Head of caudate nucleus (tissue), 42 donors: ENCODE data around the gene CDYL2.
"Not testable (repeated sequence)": the region's sequence is repeated elsewhere in the genome, so short reads cannot be mapped to it uniquely, and the experiment has no call there.

Experiments used
- DNase-seq, 42 donors: peaks; one replicate each; pipeline versions ENCODE4 v3.0.0 to v3.0.0-alpha.2; 2020 to 2021; ENCODE audit warnings: mixed read lengths in 7 of 42
- intact Hi-C: fragments of 100-400 bp; cut with DNase I; formaldehyde crosslinking; loops from one replicate; pipeline ENCODE4 v1.15.0; 2022

Gene CDYL2

DNA sequence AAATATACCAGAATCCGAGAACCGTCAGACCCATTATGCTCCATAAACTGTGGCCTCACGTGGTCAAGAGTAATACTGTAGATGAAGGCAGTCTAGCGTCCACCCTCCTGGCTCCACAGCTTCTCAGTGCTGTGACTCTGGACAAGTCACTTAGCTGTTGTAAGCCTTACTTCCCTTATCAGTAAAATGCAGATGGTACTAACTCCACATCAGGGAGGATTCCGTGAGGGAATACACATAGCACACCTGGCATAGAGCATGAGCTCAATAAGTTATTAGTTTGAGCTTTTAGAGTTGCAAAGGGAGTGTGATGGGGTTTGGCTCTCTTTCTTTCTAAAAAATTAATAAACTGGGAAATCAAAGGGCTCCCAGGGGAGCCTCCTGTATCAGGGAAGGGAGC is 49.9 kb downstream of the CDYL2 start:
- DNase-seq = no peak
- intact Hi-C loops = no loop called here

DNA sequence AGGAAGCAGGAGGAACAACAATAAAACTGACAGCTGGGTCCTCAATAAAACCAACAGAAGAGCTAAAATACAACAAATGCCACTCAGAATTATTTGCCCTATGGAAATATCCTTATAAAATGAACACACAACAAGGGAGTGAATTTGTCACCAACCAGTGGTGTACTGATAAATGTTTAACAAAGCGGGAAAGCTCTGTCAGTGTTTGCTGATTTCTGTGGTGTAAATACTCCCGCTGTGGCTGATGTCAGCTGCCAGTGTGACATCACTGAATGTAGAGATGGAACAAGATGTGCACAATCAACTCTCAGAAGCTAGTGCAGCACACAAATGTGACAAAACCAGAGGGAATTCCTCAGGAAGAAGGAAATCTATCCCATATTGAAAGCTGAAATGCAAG is 51.9 kb downstream of the CDYL2 start:
- intact Hi-C loops = no loop called here
- DNase-seq = no peak

DNA sequence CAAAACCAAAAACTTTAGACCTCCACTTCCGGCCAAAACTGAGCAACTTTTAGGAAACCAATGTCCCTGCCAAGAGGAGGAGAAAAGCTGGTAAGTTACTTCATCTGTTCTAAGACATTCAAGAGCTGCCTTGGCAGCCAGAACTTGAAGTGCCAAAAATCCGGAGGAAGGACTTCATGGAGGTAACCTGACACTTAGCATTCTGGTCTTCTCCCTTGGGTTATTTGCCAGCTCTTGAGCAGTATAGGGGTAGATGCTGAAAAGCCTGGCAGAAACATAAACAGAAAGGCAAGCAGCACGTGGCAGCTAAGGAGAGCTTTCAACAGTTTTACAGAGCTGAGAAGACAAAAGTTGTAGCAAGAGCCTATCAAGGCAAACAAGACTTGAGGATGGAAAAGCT is 53.2 kb downstream of the CDYL2 start:
- no peak for DNase-seq
- intact Hi-C loops = no loop called here

DNA sequence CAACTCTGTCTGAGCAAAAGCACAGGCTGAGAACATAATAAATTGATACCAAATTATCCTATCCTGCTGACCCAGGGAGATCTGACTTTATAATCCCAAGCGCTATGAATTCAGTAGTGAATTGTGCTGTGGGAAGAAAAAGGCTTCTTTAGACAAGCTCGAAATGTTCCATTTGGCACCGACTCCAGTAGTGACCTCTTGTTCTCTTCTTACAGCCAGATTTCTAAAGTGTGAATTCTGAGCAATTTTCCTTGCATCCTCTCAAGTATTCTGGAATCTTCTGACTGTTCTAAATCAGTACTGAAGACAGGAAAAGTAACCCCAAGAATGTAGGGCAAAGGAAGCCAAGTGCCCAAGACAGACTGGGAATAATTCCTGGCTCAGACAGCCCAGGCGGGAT is 58.2 kb downstream of the CDYL2 start:
- no peak for DNase-seq
- intact Hi-C loops = no loop called here

DNA sequence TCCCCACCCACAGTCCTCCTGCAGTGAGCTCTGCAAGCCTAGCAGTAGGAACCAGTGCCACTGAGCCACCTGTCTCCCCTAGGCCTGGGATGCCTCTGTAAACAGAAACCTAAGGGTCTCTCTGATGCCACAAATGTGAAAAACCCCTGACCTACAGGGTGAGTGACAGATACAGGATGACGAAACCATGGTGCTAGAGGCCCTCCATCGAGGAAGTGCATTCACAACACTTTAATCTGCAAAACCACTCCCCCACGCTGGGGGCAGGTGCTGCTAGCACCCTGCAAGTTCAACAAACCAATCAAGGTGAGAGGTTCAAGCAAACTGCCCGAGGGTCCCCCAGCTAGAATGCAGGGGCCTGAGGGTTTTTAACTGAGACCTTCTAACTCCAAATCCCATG is 59.5 kb downstream of the CDYL2 start:
- DNase-seq = no peak
- intact Hi-C loops = no loop called here

DNA sequence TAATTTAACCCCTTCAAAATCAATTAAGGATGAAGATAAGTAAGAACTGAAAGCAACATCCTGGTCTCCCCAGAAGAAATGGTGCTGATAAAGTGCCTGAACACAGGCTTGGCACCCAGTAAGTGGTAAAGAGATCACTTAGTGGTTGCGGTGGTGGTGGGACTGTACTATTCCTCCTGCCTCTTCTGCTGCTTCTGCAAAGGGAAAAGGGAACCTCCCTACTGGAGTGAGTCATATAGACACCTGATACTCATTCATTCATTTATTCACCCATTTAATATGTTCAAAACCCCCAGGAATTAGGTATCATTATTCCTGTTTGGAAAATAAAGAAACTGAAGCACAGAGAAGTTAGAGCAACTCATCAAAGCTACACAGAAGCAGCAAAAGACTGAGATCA is 60.6 kb downstream of the CDYL2 start:
- peak in 1 of 42 donors; percentile 14 for DNase-seq
- intact Hi-C loops = no loop called here

DNA sequence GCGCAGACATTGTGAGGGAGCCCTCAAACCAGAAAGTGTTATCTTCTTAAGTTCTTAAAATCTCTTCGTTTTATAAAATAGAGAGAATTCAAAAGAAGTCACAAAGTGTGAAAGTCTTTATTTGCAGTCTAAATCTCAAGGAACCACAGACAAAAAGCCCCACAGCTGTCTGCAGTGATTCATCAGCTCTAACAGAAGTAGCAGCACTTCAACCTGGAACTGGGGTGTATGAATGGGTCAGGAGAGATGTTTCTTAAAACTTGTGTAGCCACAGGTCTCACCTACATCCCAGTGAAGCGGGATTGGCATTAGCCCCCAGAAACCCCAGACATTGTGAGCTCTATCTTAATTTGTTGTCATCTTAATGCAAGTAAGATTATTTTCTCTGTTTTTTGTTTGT is 61.1 kb downstream of the CDYL2 start:
- DNase-seq = no peak
- intact Hi-C loops = no loop called here

DNA sequence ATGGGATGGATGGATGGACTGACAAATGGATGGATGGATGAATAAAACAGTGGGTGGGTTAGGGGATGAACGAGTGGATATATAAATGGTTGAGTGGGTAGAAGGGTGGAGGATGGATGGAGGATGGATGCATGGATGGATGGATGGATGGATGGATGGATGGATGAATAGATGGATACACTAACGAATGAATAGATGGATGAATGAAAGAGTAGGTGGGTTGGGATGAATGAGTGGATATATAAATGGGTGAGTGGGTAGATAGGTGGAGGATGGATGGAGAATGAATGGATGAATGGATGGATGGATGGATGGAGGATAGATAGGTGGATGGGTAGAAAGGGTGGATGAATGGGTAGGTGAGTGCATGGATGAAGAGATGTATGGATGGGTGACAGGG is 62.1 kb downstream of the CDYL2 start:
- intact Hi-C loops = no loop called here
- DNase-seq = no peak

DNA sequence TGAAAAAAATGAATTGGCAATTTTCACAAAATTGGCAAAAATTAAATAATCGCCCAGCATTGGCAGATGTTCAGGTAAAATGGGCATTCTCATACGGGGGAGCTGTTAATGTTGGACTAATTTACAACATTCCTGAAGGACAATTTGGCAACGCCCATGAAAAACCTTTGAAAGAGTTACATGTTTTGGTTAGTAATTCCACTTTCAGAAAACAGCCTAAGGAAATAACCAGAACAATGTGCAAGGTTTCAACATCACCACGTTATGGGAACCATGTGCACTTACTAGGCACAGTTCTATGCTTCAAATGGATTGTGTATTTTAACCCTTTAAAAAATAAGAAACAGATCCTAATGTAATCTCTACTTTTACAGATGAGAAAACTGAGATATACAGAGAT is 62.7 kb downstream of the CDYL2 start:
- DNase-seq = no peak
- intact Hi-C loops = no loop called here

DNA sequence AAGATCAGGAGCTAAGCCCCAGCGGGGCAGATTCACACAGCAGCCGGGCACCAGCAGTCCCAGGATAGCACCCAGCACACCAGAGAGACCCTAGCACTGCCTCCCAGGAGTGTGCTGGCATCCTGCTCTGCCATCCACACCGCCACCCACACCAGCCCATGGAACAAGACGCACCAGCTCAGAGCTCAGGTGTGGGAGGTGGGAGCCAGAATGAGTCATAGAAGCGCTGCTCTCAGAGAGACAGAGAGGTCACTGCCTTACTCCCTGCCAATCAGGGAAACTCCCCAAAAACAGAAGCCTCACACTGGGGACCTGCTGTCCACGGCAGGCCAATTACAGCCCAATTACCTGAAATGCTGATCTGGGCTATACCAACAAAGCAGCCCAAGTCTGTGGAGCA is 64.9 kb downstream of the CDYL2 start:
- peak; percentile 44 to 94 (median 80) for DNase-seq
- intact Hi-C loops = no loop called here

DNA sequence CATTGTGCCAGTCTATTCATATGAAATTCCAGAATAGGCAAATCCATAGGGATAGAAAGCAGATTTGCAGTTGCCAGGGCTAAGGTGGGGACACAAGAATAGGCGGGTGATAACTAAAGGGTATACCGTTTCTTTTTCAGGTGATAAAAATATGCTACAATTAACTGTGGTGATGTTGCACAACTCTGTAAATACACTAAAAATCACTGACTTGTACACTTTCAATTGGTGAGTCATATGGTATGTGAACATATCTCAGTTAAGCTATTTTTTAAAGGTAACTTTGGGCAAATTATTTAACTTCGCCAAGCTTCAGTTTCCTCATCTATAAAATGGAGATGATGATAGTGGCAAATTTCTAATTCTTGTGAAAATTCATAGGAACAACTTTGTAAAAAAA is 65.9 kb downstream of the CDYL2 start:
- DNase-seq = no peak
- intact Hi-C loops = no loop called here

DNA sequence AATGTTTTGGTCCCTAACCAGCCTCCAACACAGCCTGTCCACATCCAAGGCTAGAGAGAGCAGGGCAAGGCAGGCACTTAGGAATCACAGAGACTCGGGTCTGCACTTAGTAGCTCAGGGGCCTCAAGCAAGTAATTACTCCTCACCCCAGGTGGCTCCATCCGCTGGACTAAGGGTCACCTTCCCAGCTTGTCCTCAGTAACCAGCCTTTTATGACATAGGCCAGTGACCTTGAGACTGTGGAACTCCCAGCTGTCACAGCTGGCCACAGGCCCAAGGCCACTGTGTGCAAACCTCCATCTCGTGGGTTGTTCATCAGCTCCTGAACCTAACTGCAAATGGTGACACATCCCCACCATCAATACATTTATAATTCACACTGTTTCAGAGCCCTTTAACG is 68.6 kb downstream of the CDYL2 start:
- intact Hi-C loops = no loop called here
- DNase-seq = no peak

DNA sequence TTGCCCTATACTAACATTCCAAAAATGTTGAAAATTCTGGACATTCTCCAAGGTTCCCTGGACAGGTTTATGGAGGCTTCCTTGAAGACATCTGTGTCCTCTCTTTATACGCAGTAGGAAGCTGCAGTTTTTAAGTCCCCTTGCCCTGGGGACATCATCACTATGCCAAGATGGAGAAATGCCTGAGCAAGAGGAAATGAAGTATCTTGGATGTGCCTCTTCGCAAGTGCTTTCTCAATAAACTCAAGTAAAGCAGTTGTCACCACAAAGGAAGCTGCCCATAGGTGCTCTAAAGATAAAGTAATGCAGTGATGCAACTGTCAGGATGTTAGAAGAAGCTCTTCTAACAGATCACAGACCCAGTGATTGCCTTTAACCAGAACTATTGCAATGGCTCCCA is 71.0 kb downstream of the CDYL2 start:
- intact Hi-C loops = no loop called here
- no peak for DNase-seq

DNA sequence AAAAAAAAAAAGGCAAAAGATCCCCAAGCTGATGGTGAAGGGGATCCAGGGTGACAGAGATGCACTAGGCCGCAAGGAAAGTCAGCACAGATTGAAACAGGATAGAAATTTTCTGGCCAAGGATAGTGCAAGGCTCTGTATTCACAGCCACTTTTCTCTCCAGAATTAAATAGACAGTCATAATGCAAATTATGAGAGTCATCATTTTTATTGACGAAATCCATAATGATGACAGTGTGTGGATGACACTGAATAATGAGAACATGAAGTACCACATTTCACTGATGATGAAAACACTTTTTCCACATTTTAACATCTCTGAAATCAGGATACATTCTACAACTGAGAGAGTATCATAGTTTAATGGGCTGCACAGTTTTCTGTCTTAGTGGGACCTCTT is 72.5 kb downstream of the CDYL2 start:
- intact Hi-C loops = no loop called here

DNA sequence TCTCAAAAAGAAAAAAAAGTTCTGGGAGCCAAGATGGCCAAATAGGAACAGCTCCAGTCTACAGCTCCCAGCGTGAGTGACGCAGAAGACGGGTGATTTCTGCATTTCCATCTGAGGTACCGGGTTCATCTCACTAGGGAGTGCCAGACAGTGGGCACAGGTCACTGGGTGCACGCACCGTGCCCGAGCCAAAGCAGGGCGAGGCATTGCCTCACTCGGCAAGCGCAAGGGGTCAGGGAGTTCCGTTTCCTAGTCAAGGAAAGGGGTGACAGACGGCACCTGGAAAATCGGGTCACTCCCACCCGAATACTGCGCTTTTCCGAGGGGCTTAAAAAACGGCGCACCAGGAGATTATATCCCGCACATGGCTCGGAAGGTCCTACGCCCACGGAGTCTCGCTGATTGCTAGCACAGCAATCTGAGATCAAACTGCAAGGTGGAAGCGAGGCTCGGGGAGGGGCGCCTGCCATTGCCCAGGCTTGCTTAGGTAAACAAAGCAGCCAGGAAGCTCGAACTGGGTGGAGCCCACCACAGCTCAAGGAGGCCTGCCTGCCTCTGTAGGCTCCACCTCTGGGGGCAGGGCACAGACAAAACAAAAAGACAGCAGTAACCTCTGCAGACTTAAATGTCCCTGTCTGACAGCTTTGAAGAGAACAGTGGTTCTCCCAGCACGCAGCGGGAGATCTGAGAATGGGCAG is 77.2 kb downstream of the CDYL2 start:
- DNase-seq, intact Hi-C loops: not testable (repeated sequence)

More for the DNA sequence above, 72.5 kb downstream of the CDYL2 start:
- DNase-seq = no peak

DNA sequence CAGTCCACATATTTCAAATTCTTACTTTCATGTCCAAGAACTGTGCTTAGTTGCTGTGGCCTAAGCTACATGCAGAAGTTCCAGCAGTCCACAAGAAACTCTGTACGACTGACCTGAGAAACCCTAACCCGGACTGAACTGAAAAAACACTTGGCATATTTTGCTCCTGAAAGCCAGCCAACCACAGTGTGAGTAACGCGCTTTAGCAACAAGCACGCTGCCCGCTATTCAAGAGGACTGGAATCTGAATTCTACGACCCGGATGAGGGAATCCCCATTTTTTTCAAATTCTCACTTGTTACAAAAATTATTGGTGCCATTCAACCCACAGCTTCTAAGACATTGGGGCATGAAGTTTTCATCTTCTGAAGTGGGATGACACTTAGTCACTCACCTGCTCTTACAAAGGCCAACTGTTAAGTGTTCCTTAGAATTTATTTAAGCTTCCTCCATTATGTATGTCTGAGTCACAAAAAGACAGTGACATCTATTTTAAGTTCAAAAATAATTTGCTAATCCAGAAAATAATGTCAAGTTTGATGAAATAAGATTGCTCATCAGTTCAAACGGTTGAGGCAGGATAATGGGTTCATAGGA is 78.7 kb downstream of the CDYL2 start:
- intact Hi-C loops = no loop called here
- DNase-seq = peak in 20 of 42 donors; percentile 12 to 75 (median 32)

DNA sequence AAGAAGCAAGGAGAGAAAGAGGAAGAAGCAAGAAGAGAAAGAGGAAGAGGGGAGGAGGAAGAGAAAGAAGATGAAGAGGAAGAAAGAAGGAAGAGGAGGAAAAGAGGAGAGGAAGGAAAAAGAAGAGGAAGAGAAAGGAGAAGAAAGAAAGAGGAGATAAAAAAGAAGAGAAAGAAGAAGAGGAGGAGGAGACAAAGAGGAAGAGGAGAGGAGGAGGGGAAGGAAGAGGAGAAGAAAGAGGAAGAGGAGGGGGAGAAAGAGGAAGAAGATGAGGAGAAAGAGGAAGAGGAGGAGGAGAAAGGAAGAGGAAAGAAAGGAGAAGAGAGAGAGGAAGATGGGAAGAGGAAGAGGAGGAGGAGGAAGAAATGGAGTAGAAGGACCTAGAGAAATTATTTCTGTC is 80.4 kb downstream of the CDYL2 start:
- intact Hi-C loops = no loop called here
- DNase-seq = no peak

DNA sequence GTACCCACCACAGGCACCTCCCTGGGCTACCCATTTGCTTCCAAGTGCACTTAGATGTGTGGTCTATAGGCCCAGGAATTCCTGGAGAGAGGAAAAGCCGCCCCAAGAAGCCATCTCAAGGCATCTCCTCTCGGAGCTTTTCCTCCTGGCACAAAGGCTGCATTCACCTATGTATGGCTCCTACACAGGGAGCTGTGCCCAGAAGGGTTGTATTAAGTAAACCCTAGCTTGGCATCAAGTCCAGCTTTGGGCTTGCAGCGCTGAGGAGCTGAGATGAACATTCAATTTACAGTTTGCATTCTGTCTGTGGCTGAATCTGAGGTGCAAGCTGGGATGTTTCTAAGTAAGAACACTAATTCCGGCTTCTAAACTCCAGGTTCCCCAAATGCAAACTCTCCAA is 81.3 kb downstream of the CDYL2 start:
- intact Hi-C loops = no loop called here
- DNase-seq = no peak

DNA sequence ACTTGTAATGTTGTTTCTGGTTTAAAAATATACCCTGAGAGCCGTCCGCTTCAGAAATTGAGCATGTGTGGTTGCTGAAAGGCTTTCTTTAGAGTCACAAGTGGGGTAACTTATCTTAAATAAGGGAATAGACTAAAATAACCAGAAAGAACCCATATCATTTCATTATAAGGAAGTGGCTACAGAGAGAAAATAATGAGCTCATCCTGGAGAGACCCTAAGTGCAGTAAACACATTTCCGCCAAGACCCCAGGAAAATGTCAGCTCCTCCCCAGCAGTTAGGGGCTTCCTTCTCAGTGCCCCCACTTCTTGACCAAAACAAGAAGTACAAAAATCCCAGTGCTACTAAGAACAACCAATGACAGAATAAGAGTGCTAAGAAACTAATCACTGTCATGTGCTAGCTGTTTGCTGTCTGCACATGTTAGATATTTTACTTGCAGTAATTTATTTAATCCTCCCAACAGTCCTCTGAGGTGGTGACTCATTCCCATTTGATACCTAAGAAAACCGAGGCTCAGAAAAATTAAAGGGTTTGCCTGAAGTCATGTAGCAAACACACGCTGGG is 83.5 kb downstream of the CDYL2 start:
- DNase-seq = peak in 3 of 42 donors; percentile 12 to 42 (median 17)
- intact Hi-C loops = no loop called here

DNA sequence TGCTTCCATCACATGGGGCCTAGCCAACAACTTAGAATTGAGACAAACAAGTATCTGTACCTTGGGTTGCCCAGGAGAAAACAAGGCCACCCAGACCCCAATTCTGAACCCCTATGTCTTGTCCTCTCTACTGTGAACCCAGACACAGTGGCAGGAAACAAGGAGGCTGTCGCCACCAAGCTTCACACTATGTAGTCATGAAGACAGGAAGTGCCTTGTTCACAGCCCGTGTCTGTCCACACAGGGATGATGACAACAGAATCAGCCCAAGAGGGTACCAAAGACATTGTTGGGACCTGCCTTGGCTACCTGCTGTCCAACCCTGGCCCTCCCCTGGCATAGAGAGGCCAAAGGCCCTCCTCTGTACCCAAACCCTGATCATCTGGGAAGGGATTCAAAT is 84.8 kb downstream of the CDYL2 start:
- no peak for DNase-seq
- intact Hi-C loops = no loop called here
